Measurements from ENCODE around the gene KCNMA1.

KCNMA1 gene

GRCh38 chr10:77548157-77548556 is 89.5 kb downstream of the KCNMA1 start:
- Histone ChIP-seq H3K79me2 (ENCODE audit: insufficient read depth, low read length) (no peaks in the 10 kb centered on the region), H3K27ac (ENCODE audit: low read depth, low read length) (no peak overlapping the region), H2AFZ (ENCODE audit: low read depth, low read length, severe bottlenecking) (no peak overlapping the region), H3K27me3 (ENCODE audit: low read length) (no peaks in the 10 kb centered on the region), H3K36me3 (ENCODE audit: low read length) (no peaks in the 10 kb centered on the region), H3K4me2 (ENCODE audit: low read depth, low read length, poor library complexity, severe bottlenecking) (no peak overlapping the region), H3K9me2 (replicated peaks; ENCODE audit: insufficient read depth, low read length) (no peaks in the 10 kb centered on the region), H3K9ac (ENCODE audit: low read length) (no peak overlapping the region), H3F3A (ENCODE audit: insufficient read depth) (no peaks in the 10 kb centered on the region), H3K9me3 (ENCODE audit: insufficient read depth, low read length) (no peaks in the 10 kb centered on the region), H3K4me3 (ENCODE audit: insufficient read depth, low read length, poor library complexity, severe bottlenecking) (no peak overlapping the region), H4K20me1 (ENCODE audit: low read depth, low read length) (no peaks in the 10 kb centered on the region)
- TF ChIP-seq CTCF (IDR thresholded peaks at IDR 0.05; ENCODE audit: insufficient read depth, low read length, poor library complexity, severe bottlenecking) = no peak
- TF ChIP-seq EZH2phosphoT487 (conservative IDR thresholded peaks at IDR 0.05; ENCODE audit: low read length) = no peak

- Histone ChIP-seq H4K20me1 (ENCODE audit: low read depth, low read length) (no peaks in the 10 kb centered on the region), H3K27ac (ENCODE audit: low read depth, low read length) (no peak overlapping the region)
These were observed 90.1 kb downstream of the KCNMA1 start for GRCh38 chr10:77547307-77548050.

GRCh38 chr10:77546042-77546441 is 91.6 kb downstream of the KCNMA1 start:
- Histone ChIP-seq H3K27ac (ENCODE audit: low read depth, low read length) (no peak overlapping the region), H3K9me2 (replicated peaks; ENCODE audit: insufficient read depth, low read length) (no peaks in the 10 kb centered on the region), H3K79me2 (ENCODE audit: insufficient read depth, low read length) (no peaks in the 10 kb centered on the region), H3F3A (ENCODE audit: insufficient read depth) (no peaks in the 10 kb centered on the region), H3K4me3 (ENCODE audit: insufficient read depth, low read length, poor library complexity, severe bottlenecking) (no peak overlapping the region), H2AFZ (ENCODE audit: low read depth, low read length, severe bottlenecking) (no peak overlapping the region), H3K4me2 (ENCODE audit: low read depth, low read length, poor library complexity, severe bottlenecking) (no peak overlapping the region), H3K9me3 (ENCODE audit: insufficient read depth, low read length) (no peaks in the 10 kb centered on the region), H3K27me3 (ENCODE audit: low read length) (no peaks in the 10 kb centered on the region), H3K9ac (ENCODE audit: low read length) (no peak overlapping the region), H4K20me1 (ENCODE audit: low read depth, low read length) (no peaks in the 10 kb centered on the region), H3K36me3 (ENCODE audit: low read length) (no peaks in the 10 kb centered on the region)
- TF ChIP-seq EZH2phosphoT487 (conservative IDR thresholded peaks at IDR 0.05; ENCODE audit: low read length) = no peak
- TF ChIP-seq CTCF (IDR thresholded peaks at IDR 0.05; ENCODE audit: insufficient read depth, low read length, poor library complexity, severe bottlenecking) = no peak

More at GRCh38 chr10:77547307-77548050, 90.1 kb downstream of the KCNMA1 start:
- no peak overlapping the region for H3K4me3 ChIP-seq (ENCODE audit: insufficient read depth, low read length, poor library complexity, severe bottlenecking)
- H3K9me3 ChIP-seq (ENCODE audit: insufficient read depth, low read length) = no peaks in the 10 kb centered on the region
- H3K9ac ChIP-seq (ENCODE audit: low read length) = no peak overlapping the region
- no peaks in the 10 kb centered on the region for H3F3A ChIP-seq (ENCODE audit: insufficient read depth)
- no peaks in the 10 kb centered on the region for H3K36me3 ChIP-seq (ENCODE audit: low read length)
- TF ChIP-seq EZH2phosphoT487 (conservative IDR thresholded peaks at IDR 0.05; ENCODE audit: low read length) (no peak), CTCF (IDR thresholded peaks at IDR 0.05; ENCODE audit: insufficient read depth, low read length, poor library complexity, severe bottlenecking) (no peak)
- no peaks in the 10 kb centered on the region for H3K79me2 ChIP-seq (ENCODE audit: insufficient read depth, low read length)
- H3K4me2 ChIP-seq (ENCODE audit: low read depth, low read length, poor library complexity, severe bottlenecking) = no peak overlapping the region
- H3K9me2 ChIP-seq (replicated peaks; ENCODE audit: insufficient read depth, low read length) = no peaks in the 10 kb centered on the region
- H2AFZ ChIP-seq (ENCODE audit: low read depth, low read length, severe bottlenecking) = no peak overlapping the region
- H3K27me3 ChIP-seq (ENCODE audit: low read length) = no peaks in the 10 kb centered on the region

All from SU-DHL-6 (cell line).